Measurements from ENCODE around the gene LGSN. TPM values are rescaled to one million over a fixed set of nuclear protein-coding genes. Genes with fewer than 3 reads are reported as not detected.

The LGSN gene
- total RNA-seq, 1 experiment from 2014 or later = 0.30 TPM

DNA sequence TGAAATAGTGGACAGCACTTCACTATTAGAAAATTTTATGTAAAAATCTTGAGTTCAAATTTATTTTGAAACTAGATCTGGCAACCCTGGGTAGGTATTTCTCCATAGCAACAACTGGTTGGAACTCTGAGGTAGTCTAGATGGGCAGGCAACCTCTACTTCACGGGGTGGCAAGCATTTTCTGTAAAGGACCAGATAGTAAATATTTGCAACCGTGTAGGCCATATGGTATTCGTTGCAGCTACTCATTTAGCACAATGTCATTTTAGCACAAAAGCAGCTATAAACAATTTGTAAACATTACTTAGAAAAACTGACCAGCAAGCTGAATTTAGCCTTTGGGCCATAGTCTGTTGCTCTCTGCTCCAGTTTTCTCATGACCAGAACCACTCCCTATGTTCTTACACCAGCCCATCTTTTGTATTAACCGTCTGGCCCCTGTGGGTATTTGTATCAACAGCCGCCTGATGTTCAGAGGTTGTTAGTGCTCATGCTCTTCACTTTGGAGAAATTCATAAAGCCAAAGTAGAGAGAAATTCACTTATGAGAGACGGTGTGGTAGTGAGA, 29.2 kb downstream of the LGSN start:
- ATAC-seq = no peak
- intact Hi-C loops (cut with micrococcal nuclease) = no loop called here
- POLR2A ChIA-PET = no interaction called here

DNA sequence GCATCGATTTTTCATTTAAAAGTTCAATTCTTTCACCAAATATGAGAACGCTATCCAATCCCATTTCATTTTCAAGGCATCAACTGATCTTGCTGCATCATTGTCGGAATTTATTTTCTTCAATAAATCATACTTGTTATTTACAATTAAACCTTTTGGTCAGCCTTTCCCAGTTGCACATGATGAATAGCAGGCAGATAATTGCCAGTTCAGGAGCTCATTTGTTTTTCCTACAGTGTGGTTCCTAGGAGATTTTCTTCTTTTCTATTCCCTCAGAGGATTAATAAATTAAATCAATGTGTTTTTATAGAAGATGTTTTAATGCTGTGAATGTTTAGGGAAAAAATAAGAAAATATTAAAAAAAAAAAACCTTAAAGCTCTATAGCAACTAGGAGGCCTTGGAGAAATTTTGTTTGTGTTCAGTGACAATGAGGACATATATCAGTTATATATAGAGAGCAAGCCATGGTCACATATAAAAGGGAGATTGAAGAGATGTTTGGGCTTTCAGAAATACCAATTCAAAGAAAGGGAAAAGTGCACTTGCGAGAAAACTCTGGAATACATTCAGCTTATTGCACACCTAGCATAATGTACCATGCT, 30.4 kb downstream of the LGSN start:
- no peak overlapping the region for H3K4me3 ChIP-seq (replicated peaks in 1 of 2; ENCODE audit: low read depth in 1 of 2, low read length in 2 of 2)
- DNase-seq (ENCODE audit: low read depth, low spot score) (no peak), ATAC-seq (no peak)
- no peaks in the 10 kb centered on the region for H3K79me2 ChIP-seq (ENCODE audit: insufficient read depth, low read length)
- no peaks in the 10 kb centered on the region for H4K20me1 ChIP-seq (ENCODE audit: insufficient read depth)
- no peaks in the 10 kb centered on the region for H3K27me3 ChIP-seq (ENCODE audit: insufficient read depth, low read length)
- POLR2A ChIA-PET = interaction anchor here (0.7 kb wide), 1 partner anchor 536 kb away, joined by 3 read pairs; no protein-coding TSS in a partner anchor
- intact Hi-C loops (cut with micrococcal nuclease) = no loop called here
- no peak overlapping the region for H2AFZ ChIP-seq (ENCODE audit: low read depth, low read length, poor library complexity, severe bottlenecking)
- no peaks in the 10 kb centered on the region for H3K9me3 ChIP-seq (ENCODE audit: control insufficient read depth in 1 of 2, insufficient read depth in 1 of 2, low read depth in 1 of 2, low read length in 2 of 2)
- H3K4me2 ChIP-seq (ENCODE audit: low read length) = no peak overlapping the region
- H3K36me3 ChIP-seq (ENCODE audit: control insufficient read depth in 1 of 2, insufficient read depth in 2 of 2, low read length in 2 of 2) = no peaks in the 10 kb centered on the region
- TF ChIP-seq CBX3 (IDR thresholded peaks at IDR 0.05; ENCODE audit: low read depth) = no peak
- no peak for TF ChIP-seq EZH2 (IDR thresholded peaks at IDR 0.05)
- TF ChIP-seq YY1 (IDR thresholded peaks at IDR 0.05; ENCODE audit: extremely low read depth, insufficient replicate concordance, low read depth, low read length) = no peak
- TF ChIP-seq POLR2A (IDR thresholded peaks at IDR 0.05; ENCODE audit: borderline replicate concordance, extremely low read depth, insufficient read depth, insufficient read length) = no peak
- TF ChIP-seq ELF1 (IDR thresholded peaks at IDR 0.05; ENCODE audit: borderline replicate concordance, low read depth) = no peak
- no peak for TF ChIP-seq ZFX (IDR thresholded peaks at IDR 0.05)
- no peaks in the 10 kb centered on the region for H3K4me1 ChIP-seq (ENCODE audit: control insufficient read depth in 1 of 2, insufficient read depth in 2 of 2, low read length in 2 of 2)
- no peak overlapping the region for H3K9ac ChIP-seq (ENCODE audit: low read length)
- H3K27ac ChIP-seq (ENCODE audit: low read depth, low read length) = no peak overlapping the region
- CTCF ChIA-PET = no interaction called here
- no peaks in the 10 kb centered on the region for H3K9me2 ChIP-seq (ENCODE audit: insufficient read depth)
- no TSS peak for BruUV-seq (replicated peaks)
- RAD21 ChIA-PET (ENCODE audit: low non-redundant PET in 1 of 2, low total read pairs in 2 of 2, uncharacterized antibody in 2 of 2, unreplicated experiment in 2 of 2) = no interaction called here

More for the DNA sequence above, 29.2 kb downstream of the LGSN start:
- no peak overlapping the region for H3K27ac ChIP-seq (ENCODE audit: low read depth, low read length)
- no TSS peak for BruUV-seq (replicated peaks)
- H3K4me3 ChIP-seq (replicated peaks in 1 of 2; ENCODE audit: low read depth in 1 of 2, low read length in 2 of 2) = no peak overlapping the region
- no peak overlapping the region for H2AFZ ChIP-seq (ENCODE audit: low read depth, low read length, poor library complexity, severe bottlenecking)
- no peaks in the 10 kb centered on the region for H3K9me2 ChIP-seq (ENCODE audit: insufficient read depth)
- no peaks in the 10 kb centered on the region for H3K9me3 ChIP-seq (ENCODE audit: control insufficient read depth in 1 of 2, insufficient read depth in 1 of 2, low read depth in 1 of 2, low read length in 2 of 2)
- no peak overlapping the region for H3K9ac ChIP-seq (ENCODE audit: low read length)
- no peaks in the 10 kb centered on the region for H4K20me1 ChIP-seq (ENCODE audit: insufficient read depth)
- no peaks in the 10 kb centered on the region for H3K4me1 ChIP-seq (ENCODE audit: control insufficient read depth in 1 of 2, insufficient read depth in 2 of 2, low read length in 2 of 2)
- no peaks in the 10 kb centered on the region for H3K27me3 ChIP-seq (ENCODE audit: insufficient read depth, low read length)
- no peak overlapping the region for H3K4me2 ChIP-seq (ENCODE audit: low read length)
- no peak for TF ChIP-seq SP1 (IDR thresholded peaks at IDR 0.05; ENCODE audit: low read depth)
- no peak for TF ChIP-seq EZH2 (IDR thresholded peaks at IDR 0.05)
- CTCF ChIA-PET = no interaction called here
- no peaks in the 10 kb centered on the region for H3K79me2 ChIP-seq (ENCODE audit: insufficient read depth, low read length)
- no peaks in the 10 kb centered on the region for H3K36me3 ChIP-seq (ENCODE audit: control insufficient read depth in 1 of 2, insufficient read depth in 2 of 2, low read length in 2 of 2)
- RAD21 ChIA-PET (ENCODE audit: low non-redundant PET in 1 of 2, low total read pairs in 2 of 2, uncharacterized antibody in 2 of 2, unreplicated experiment in 2 of 2) = no interaction called here
- no peak for DNase-seq (ENCODE audit: low read depth, low spot score)

Measured in HCT116 (cell line).